K562 (cell line): ENCODE data around the gene DENND1A. TPM values are rescaled to one million over a fixed set of nuclear protein-coding genes. Genes with fewer than 3 reads are reported as not detected.

Experiments used
- ATAC-seq: fragments of 200-7000 bp; cut with Tn5 transposase; 3 replicates; pipeline ENCODE4 v1.9.1; 2020; ENCODE audit warnings: moderate library complexity
- BruUV-seq: library from RNA; stranded (reverse); fragments of 400-500 nt; replicated peaks from 2 replicates; lab custom pipeline; 2021; lab: Mats Ljungman, UMichigan
- CTCF ChIA-PET: fragments of 300-600 bp; formaldehyde crosslinking; extraction: SDS; loops from one replicate; lab custom pipeline; 2021; ENCODE audit warnings: low intra/inter-chr PET ratio; lab: Yijun Ruan, JAX
- POLR2A ChIA-PET: fragments of 300-600, 350-650 bp; sonication (Branson Sonifier 250); formaldehyde crosslinking; extraction: SDS; loops from one replicate; lab custom pipeline; 2021; ENCODE audit warnings: antibody characterized with exemption, inconsistent platforms; lab: Yijun Ruan, JAX
- DNase-seq, 4 experiments: peaks; one replicate each; pipeline versions ENCODE4 v3.0.0 to v3.0.0-alpha.2; 2011 to 2018; ENCODE audit warnings: low spot score in 3 of 4, mixed read lengths in 3 of 4; ENCODE audit errors: extremely low read depth in 1 of 4
- FAIRE-seq: peaks from 2 replicates; lab custom pipeline; 2011; peaks lifted over from hg19 to GRCh38; lab: Jason Lieb, UNC
- H2AFZ ChIP-seq: 2 replicates; pipeline ENCODE4 v1.6.0; 2011; ENCODE audit warnings: low read depth, low read length, control low read depth, inconsistent platforms
- H3K27ac ChIP-seq: fragments of 200-600 bp; 3 replicates; pipeline ENCODE4 v1.8.0; 2011; ENCODE audit warnings: low read depth, mild to moderate bottlenecking, control low read depth, inconsistent platforms, low read length, moderate library complexity, mixed read lengths; ENCODE audit errors: extremely low read depth
- H3K27me3 ChIP-seq, 2 experiments: fragments of 300-600 bp in 1 of 2; 2 replicates in 1 of 2; 3 replicates in 1 of 2; pipeline versions ENCODE4 v1.6.0 to v1.8.0; 2011; ENCODE audit warnings: inconsistent platforms in 2 of 2, low read length in 2 of 2, mild to moderate bottlenecking in 1 of 2, mixed read lengths in 1 of 2, moderate library complexity in 1 of 2; ENCODE audit not compliant: control insufficient read depth in 2 of 2, insufficient read depth in 2 of 2
- H3K36me3 ChIP-seq: fragments of 300-600 bp; 3 replicates; pipeline ENCODE4 v1.8.0; 2011; ENCODE audit warnings: mild to moderate bottlenecking, low read length, inconsistent platforms; ENCODE audit not compliant: control insufficient read depth, insufficient read depth
- H3K4me1 ChIP-seq, 2 experiments: fragments of 200-600 bp in 1 of 2; replicated peaks in 1 of 2; 2 replicates in 1 of 2; 3 replicates in 1 of 2; pipeline versions ENCODE4 v1.5.1 to v1.8.0; 2011; ENCODE audit warnings: inconsistent platforms in 2 of 2, low read length in 2 of 2, mild to moderate bottlenecking in 1 of 2, mixed read lengths in 1 of 2, moderate library complexity in 1 of 2; ENCODE audit not compliant: control insufficient read depth in 2 of 2, insufficient read depth in 2 of 2
- H3K4me2 ChIP-seq: 2 replicates; pipeline ENCODE4 v1.6.1; 2011; ENCODE audit warnings: low read length, control low read depth, inconsistent platforms, mixed read lengths; ENCODE audit not compliant: insufficient read depth
- H3K4me3 ChIP-seq: fragments of 200-600 bp; sonication (generic), shearing (Covaris generic); 2 replicates; pipeline ENCODE4 v1.5.1; 2016; ENCODE audit warnings: control low read depth, inconsistent platforms
- H3K79me2 ChIP-seq: fragments of 200-600 bp; 3 replicates; pipeline ENCODE4 v1.8.0; 2011; ENCODE audit warnings: low read length, inconsistent platforms; ENCODE audit not compliant: control insufficient read depth, insufficient read depth
- H3K9ac ChIP-seq, 2 experiments: 2 replicates each; pipeline versions ENCODE4 v1.6.0 to v1.6.1; 2011; ENCODE audit warnings: low read depth in 2 of 2, low read length in 2 of 2, control low read depth in 1 of 2, inconsistent platforms in 1 of 2, mild to moderate bottlenecking in 1 of 2, mixed read lengths in 1 of 2; ENCODE audit not compliant: insufficient read depth in 1 of 2
- H3K9me1 ChIP-seq: one replicate; pipeline ENCODE4 v1.6.0; 2011; ENCODE audit warnings: inconsistent platforms, mild to moderate bottlenecking, low read length, moderate library complexity; ENCODE audit not compliant: control insufficient read depth, insufficient read depth
- H3K9me3 ChIP-seq: replicated peaks from 2 replicates; pipeline ENCODE4 v1.5.1; 2011; ENCODE audit warnings: low read depth, low read length, inconsistent platforms; ENCODE audit not compliant: control insufficient read depth, insufficient read depth
- H4K20me1 ChIP-seq: replicated peaks from 2 replicates; pipeline ENCODE4 v1.6.1; 2011; ENCODE audit warnings: low read length, inconsistent platforms, mixed read lengths; ENCODE audit not compliant: control insufficient read depth, insufficient read depth
- BACH1 ChIP-seq: fragments of 200-800 bp; sonication (Bioruptor generic); IDR thresholded peaks from 2 replicates; pipeline ENCODE4 v1.6.1; 2016; ENCODE audit warnings: missing genetic modification characterization, missing compliant biosample characterization
- CHCHD3 ChIP-seq: fragments of 250-450 bp; sonication (Bioruptor Pico); IDR thresholded peaks from 2 replicates; pipeline ENCODE4 v2.1.2; 2022; ENCODE audit warnings: mild to moderate bottlenecking
- GATAD2B ChIP-seq: fragments of 450-650 bp; IDR thresholded peaks from 2 replicates; pipeline ENCODE4 v1.6.1; 2017; ENCODE audit warnings: mild to moderate bottlenecking, borderline replicate concordance
- HMBOX1 ChIP-seq: sonication (generic); IDR thresholded peaks from 2 replicates; pipeline ENCODE4 v1.6.1; 2016
- HMG20A ChIP-seq: fragments of 450-650 bp; formaldehyde crosslinking; conservative IDR thresholded peaks from 2 replicates; pipeline ENCODE4 v1.4.0; 2020; ENCODE audit warnings: mild to moderate bottlenecking, mixed read lengths
- KDM2B ChIP-seq: fragments of 250-450 bp; sonication (Bioruptor Pico); IDR thresholded peaks from 2 replicates; pipeline ENCODE4 v1.8.0; 2021; ENCODE audit warnings: mild to moderate bottlenecking, moderate library complexity
- LCOR ChIP-seq: sonication (generic); formaldehyde crosslinking; IDR thresholded peaks from 2 replicates; pipeline ENCODE4 v1.8.0; 2022; ENCODE audit warnings: mild to moderate bottlenecking, missing genetic modification reagents
- NFXL1 ChIP-seq: fragments of 450-650 bp; formaldehyde crosslinking; IDR thresholded peaks from 2 replicates; pipeline ENCODE4 v1.4.0; 2021; ENCODE audit warnings: mild to moderate bottlenecking
- SLC30A9 ChIP-seq: fragments of 250-450 bp; sonication (Bioruptor Pico); IDR thresholded peaks from 2 replicates; pipeline ENCODE4 v1.8.0; 2022; ENCODE audit warnings: mild to moderate bottlenecking, moderate library complexity
- TAF1 ChIP-seq: IDR thresholded peaks from 2 replicates; pipeline ENCODE4 v1.6.1; 2011; ENCODE audit warnings: mild to moderate bottlenecking, low read length, moderate library complexity; ENCODE audit not compliant: insufficient read depth, control insufficient read depth, severe bottlenecking; ENCODE audit errors: extremely low read depth
- TCF3 ChIP-seq: sonication (generic); formaldehyde crosslinking; IDR thresholded peaks from 2 replicates; pipeline ENCODE4 v1.4.0; 2020; ENCODE audit warnings: mild to moderate bottlenecking, missing genetic modification reagents
- TRIM28 ChIP-seq: fragments of 450-650 bp; IDR thresholded peaks from 2 replicates; pipeline ENCODE4 v1.6.1; 2017
- ZNF561 ChIP-seq: fragments of 450-650 bp; formaldehyde crosslinking; conservative IDR thresholded peaks from 2 replicates; pipeline ENCODE4 v1.4.0; 2020; ENCODE audit warnings: mild to moderate bottlenecking, moderate library complexity
- ZNF668 ChIP-seq: fragments of 250-450 bp; sonication (Bioruptor Pico); IDR thresholded peaks from 2 replicates; pipeline ENCODE4 v1.8.0; 2022; ENCODE audit warnings: mild to moderate bottlenecking, inconsistent platforms
- ZNF76 ChIP-seq: fragments of 250-450 bp; sonication (Bioruptor Pico); IDR thresholded peaks from 2 replicates; pipeline ENCODE4 v1.4.0; 2020; ENCODE audit warnings: mild to moderate bottlenecking, moderate library complexity, borderline replicate concordance
- WGBS: fragments of 100-300 bp; shearing (Covaris generic); methylation state at CpG from one replicate; pipeline ENCODE4 v1.1.6; 2016; ENCODE audit warnings: low coverage, mixed read lengths; ENCODE audit not compliant: insufficient coverage; ENCODE audit errors: missing lambda C conversion rate; 5-methylcytosine and 5-hydroxymethylcytosine counted together
- in situ Hi-C: fragments of 300-500 bp; cut with MboI; formaldehyde crosslinking; loops from 4 replicates; pipeline ENCODE4 v1.15.0; 2018; ENCODE audit warnings: inconsistent platforms, mixed read lengths
- intact Hi-C: fragments of 100-400 bp; cut with micrococcal nuclease; formaldehyde crosslinking; loops from 2 replicates; pipeline ENCODE4 v1.14.2; 2022
- polyA plus RNA-seq, 8 experiments: library from polyadenylated mRNA; depleted of rRNA in 4 of 8; stranded (reverse) in 5 of 8; unstranded in 3 of 8; fragments of >200 nt; fragmentation: Nextera tagmentation in 2 of 8; fragmentation: Illumina TruSeq in 1 of 8; extraction: Ambion mirVana in 2 of 8; extraction: Trizol in 1 of 8; gene quantifications; 2 replicates each; pipeline versions ENCODE4 v1.2.1 to v1.2.3, GENCODE V29; 2011 to 2014; ENCODE audit warnings: inconsistent platforms in 1 of 8, missing spikeins in 1 of 8
- total RNA-seq, 7 experiments: library from RNA; depleted of rRNA in 6 of 7; stranded (reverse); fragments of >200 nt in 6 of 7; fragmentation: Illumina TruSeq in 2 of 7; extraction: Trizol in 2 of 7; gene quantifications; 2 replicates each; pipeline versions ENCODE4 v1.2.1 to v1.2.3, GENCODE V29; 2011 to 2021; ENCODE audit warnings: low replicate concordance in 1 of 7
- TF ChIP-seq, protein P1 (sequence below): fragments of 150-350 bp; IDR thresholded peaks from 2 replicates; pipeline ENCODE4 v1.6.1; 2014; ENCODE audit warnings: low read depth, mild to moderate bottlenecking, low read length, borderline replicate concordance

DENND1A gene
- total and polyA plus RNA-seq, 9 of the 15 experiments (the other 6 are each of a cell fraction or from before 2014, with no cell fraction given): 7.6 to 29.5 (median 15.7) TPM

GRCh38 chr9:123848447-123849085 is 81.4 kb downstream of the DENND1A start:
- DNase-seq (no peak), ATAC-seq (no peak), FAIRE-seq (no peak)
- Histone ChIP-seq H3K4me3 (no peak overlapping the region), H4K20me1 (no peaks in the 10 kb centered on the region), H3K4me2 (no peak overlapping the region), H3K4me1 (no peaks in the 10 kb centered on the region), H2AFZ (no peak overlapping the region), H3K9ac (no peak overlapping the region), H3K79me2 (no peaks in the 10 kb centered on the region; the same call in 2 of the 3 replicates), H3K9me1 (no peaks in the 10 kb centered on the region), H3K27me3 (no peaks in the 10 kb centered on the region), H3K36me3 (no peaks in the 10 kb centered on the region), H3K9me3 (peaks cover 10% of the 10 kb centered on the region), H3K27ac (no peak overlapping the region)
- no peak for TF ChIP-seq KDM2B (CRISPR knock-in tag)
- no peak for TF ChIP-seq NFXL1 (CRISPR knock-in tag)
- no peak for TF ChIP-seq ZNF561 (CRISPR knock-in tag)
- no peak for TF ChIP-seq ZNF76 (CRISPR knock-in tag)
- TF ChIP-seq GATAD2B: no peak
- TF ChIP-seq TRIM28: no peak
- no peak for TF ChIP-seq HMG20A
- TF ChIP-seq TCF3 (CRISPR knock-in tag): no peak
- TF ChIP-seq, protein P1, sequence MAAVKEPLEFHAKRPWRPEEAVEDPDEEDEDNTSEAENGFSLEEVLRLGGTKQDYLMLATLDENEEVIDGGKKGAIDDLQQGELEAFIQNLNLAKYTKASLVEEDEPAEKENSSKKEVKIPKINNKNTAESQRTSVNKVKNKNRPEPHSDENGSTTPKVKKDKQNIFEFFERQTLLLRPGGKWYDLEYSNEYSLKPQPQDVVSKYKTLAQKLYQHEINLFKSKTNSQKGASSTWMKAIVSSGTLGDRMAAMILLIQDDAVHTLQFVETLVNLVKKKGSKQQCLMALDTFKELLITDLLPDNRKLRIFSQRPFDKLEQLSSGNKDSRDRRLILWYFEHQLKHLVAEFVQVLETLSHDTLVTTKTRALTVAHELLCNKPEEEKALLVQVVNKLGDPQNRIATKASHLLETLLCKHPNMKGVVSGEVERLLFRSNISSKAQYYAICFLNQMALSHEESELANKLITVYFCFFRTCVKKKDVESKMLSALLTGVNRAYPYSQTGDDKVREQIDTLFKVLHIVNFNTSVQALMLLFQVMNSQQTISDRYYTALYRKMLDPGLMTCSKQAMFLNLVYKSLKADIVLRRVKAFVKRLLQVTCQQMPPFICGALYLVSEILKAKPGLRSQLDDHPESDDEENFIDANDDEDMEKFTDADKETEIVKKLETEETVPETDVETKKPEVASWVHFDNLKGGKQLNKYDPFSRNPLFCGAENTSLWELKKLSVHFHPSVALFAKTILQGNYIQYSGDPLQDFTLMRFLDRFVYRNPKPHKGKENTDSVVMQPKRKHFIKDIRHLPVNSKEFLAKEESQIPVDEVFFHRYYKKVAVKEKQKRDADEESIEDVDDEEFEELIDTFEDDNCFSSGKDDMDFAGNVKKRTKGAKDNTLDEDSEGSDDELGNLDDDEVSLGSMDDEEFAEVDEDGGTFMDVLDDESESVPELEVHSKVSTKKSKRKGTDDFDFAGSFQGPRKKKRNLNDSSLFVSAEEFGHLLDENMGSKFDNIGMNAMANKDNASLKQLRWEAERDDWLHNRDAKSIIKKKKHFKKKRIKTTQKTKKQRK: no peak
- no peak for TF ChIP-seq ZNF668 (CRISPR knock-in tag)
- TF ChIP-seq HMBOX1: no peak
- TF ChIP-seq LCOR (CRISPR knock-in tag): no peak
- TF ChIP-seq BACH1 (tag): no peak
- no peak for TF ChIP-seq TAF1
- no peak for TF ChIP-seq CHCHD3 (CRISPR knock-in tag)
- TF ChIP-seq SLC30A9 (CRISPR knock-in tag): no peak
- 87% methylated on average over 3 of the region's 3 CpGs for WGBS
- BruUV-seq: no TSS peak
- in situ Hi-C loops (no loop called here), intact Hi-C loops (no loop called here)
- ChIA-PET CTCF (interaction anchor here (0.6 kb wide), 1 partner anchor 376 kb away, joined by 4 read pairs; no protein-coding TSS in a partner anchor), POLR2A (no interaction called here)
